SK-N-MC (cell line): Measurements from ENCODE around the gene TBC1D19.

Experiments
- EZH2 ChIP-seq: fragments of 200-600 bp; sonication (generic); IDR thresholded peaks from one replicate; pipeline ENCODE4 v1.6.1; 2017; ENCODE audit warnings: antibody characterized with exemption
- FOXP2 ChIP-seq: optimal IDR thresholded peaks from 2 replicates; pipeline ENCODE3; 2011; ENCODE audit warnings: mild to moderate bottlenecking, moderate library complexity; ENCODE audit not compliant: insufficient read depth; ENCODE audit errors: extremely low read length, control extremely low read depth
- POLR2AphosphoS5 ChIP-seq: IDR thresholded peaks from 2 replicates; pipeline ENCODE4 v1.6.1; 2012; ENCODE audit warnings: mild to moderate bottlenecking, low read depth, low read length, borderline replicate concordance

DNA sequence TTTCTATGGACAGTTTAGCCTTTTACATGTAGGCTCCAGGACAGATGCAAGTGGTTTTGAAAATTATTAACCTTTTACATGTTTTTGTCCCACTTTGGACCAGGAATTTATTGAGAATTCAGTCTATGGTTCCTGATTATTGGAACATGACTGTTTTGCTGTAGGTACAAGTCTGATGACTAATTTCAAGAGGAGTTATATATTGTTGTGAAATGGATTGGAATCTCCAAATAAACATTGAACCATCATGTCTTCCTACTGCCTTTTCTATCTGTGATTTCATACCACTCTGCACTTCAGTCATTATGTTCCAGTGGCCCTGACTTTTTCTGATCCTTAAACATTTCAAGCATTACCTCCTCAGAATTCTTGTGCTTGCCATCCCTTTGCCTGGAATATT is 35.9 kb downstream of the TBC1D19 start:
- TF ChIP-seq POLR2AphosphoS5, result no peak
- TF ChIP-seq EZH2, result no peak
- TF ChIP-seq FOXP2, result no peak
